GM19452 (cell line): Measurements from ENCODE around the gene SLC45A2.
"Not testable (repeated sequence)": the region's sequence is repeated elsewhere in the genome, so short reads cannot be mapped to it uniquely, and the experiment has no call there.

ENCODE experiments used
- ATAC-seq: cut with Tn5 transposase; IDR thresholded peaks from one replicate; pipeline ENCODE4 v1.9.1; 2021; ENCODE audit not compliant: unreplicated experiment

The SLC45A2 gene, protein sequence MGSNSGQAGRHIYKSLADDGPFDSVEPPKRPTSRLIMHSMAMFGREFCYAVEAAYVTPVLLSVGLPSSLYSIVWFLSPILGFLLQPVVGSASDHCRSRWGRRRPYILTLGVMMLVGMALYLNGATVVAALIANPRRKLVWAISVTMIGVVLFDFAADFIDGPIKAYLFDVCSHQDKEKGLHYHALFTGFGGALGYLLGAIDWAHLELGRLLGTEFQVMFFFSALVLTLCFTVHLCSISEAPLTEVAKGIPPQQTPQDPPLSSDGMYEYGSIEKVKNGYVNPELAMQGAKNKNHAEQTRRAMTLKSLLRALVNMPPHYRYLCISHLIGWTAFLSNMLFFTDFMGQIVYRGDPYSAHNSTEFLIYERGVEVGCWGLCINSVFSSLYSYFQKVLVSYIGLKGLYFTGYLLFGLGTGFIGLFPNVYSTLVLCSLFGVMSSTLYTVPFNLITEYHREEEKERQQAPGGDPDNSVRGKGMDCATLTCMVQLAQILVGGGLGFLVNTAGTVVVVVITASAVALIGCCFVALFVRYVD

DNA sequence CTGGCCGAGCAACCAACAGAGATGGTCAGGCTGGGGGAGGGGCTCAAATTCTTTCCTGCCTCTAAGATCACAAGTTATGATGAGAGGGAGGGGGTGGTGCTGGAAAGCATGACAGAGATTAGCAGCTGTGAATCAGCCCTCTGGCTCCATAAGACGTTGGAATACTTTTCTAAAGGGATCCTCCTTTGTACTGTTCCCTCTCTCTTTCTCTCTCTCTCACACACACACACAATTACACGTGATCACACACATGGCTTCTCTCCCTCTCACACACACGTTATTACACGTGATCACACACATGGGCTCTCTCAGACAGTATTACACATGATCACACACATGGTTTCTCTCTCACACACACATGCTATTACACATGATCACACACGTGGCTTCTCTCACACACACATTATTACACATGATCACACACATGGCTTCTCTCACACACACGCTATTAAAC lies at the start of gene SLC45A2:
SLC45A2 (minus strand) TSS at position 23 of the 454 bp plus-strand sequence. CDS start 110 bp downstream, outside the sequence.
- no peak for ATAC-seq

DNA sequence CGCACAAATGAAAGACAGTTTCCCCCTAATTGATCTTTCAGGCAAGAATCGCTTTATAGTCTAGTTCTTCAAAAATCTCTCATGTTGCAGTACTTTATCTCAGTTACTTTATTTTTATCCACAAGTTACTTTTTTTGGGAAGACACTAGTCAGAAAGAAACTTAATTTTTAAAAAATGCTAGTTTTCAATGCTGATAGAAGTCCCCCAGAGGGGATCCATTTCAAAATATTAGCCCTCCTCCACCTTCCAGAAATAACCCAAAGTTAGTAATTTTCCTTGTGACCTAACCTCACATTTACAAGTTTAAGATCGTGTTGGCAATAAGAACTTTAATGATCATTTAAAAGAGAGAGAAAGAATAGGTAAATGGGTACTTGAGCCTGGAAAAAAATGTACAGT lies 47.5 kb upstream of the SLC45A2 start:
- no peak for ATAC-seq

DNA sequence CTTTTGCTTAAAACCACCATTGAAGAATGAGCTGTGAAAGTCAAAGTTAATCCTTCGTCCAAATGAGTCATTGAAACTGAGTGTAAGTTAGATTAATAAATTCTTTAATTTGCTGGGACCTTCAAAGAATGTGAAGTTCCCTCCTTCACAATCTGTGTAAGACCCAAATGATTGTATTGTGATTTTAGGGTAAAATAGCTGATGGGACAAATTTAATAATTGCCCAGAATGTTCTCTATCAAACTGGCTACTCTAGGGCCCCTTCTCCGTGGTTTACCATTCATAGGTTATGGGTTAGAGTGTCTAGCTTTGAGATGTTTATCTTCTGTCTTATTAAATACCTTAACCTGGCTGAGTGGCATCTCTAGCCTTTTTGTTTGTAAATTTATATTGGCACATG lies 46.6 kb upstream of the SLC45A2 start:
- ATAC-seq = no peak

DNA sequence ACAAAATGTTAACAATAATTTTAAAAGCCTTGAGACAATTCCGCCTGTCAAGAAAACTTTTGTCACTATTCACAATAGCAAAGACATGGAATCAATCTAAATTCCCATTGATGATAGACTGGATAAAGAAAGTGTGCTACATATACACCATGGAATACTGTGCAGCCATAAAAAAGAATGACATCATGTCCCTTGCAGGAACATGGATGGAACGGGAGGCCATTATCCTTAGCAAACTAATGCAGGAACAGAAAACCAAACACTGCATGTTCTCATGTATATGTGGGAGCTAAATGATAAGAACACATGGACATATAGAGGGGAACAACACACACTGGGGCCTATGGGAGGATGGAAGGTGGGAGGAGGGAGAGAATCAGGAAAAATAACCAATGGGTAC lies 46.1 kb upstream of the SLC45A2 start:
- ATAC-seq = not testable (repeated sequence)

DNA sequence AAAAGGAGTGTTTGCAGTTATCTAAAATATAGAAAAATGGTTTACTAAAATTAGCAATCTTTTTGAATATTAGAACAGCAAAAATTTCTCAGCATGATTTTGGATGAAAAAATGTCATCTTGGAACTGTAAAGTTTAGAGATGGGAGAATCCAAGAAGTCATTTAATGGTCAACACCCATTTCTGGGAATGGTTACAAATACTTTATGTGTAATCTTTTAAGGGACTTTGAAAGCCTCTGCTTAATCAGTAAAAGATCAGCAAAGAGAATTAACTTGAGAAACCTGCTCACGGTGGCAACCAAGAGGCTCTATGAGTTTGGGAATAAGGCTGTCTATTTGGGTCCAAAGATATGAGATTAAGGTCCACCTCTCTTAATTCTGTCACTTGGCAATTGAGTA lies 45.6 kb upstream of the SLC45A2 start:
- no peak for ATAC-seq

- no peak for ATAC-seq
Measured at GRCh38 chr5:34028349-34028748, 43.9 kb upstream of the SLC45A2 start.

GRCh38 chr5:34026089-34026761 lies 41.7 kb upstream of the SLC45A2 start:
- no peak for ATAC-seq

- peak; percentile 91 for ATAC-seq
Measured at GRCh38 chr5:34022121-34022705, 37.7 kb upstream of the SLC45A2 start.

DNA sequence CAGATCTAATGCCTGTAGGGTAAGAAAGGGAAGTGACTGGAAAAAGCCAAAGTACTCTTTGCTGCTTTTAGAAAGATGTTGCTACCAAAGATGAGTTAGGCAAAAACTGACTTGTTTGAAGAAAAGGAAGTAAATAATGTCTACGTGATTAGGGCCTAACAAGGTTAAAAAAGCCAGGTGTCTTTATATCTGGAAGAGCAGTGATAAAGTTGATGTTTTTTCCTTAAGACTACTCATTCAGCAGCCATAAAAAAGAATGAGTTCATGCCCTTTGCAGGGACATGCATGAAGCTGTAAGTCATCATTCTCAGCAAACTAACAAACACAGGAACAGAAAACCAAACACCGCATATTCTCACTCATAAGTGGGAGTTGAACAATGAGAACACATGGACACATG lies 36.8 kb upstream of the SLC45A2 start:
- no peak for ATAC-seq

DNA sequence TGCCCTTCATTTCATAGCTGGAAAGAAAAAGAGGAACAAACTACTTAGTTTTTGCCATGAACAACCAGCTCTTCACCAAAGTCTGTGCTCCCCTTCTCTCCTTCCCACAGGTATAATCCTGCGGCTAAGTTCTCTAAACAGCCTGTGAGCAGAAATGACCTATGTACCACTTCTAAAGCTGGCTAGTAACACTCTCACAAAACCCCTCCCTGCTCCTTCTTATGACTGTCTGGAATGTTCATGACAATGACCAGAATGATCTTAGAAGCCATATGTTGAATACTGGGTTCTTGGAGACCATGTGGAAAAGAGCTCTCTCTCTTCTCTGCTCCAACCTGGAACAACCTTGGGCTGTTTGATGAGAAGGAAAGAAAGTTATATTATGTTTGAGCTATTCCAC lies 36.2 kb upstream of the SLC45A2 start:
- ATAC-seq = no peak

DNA sequence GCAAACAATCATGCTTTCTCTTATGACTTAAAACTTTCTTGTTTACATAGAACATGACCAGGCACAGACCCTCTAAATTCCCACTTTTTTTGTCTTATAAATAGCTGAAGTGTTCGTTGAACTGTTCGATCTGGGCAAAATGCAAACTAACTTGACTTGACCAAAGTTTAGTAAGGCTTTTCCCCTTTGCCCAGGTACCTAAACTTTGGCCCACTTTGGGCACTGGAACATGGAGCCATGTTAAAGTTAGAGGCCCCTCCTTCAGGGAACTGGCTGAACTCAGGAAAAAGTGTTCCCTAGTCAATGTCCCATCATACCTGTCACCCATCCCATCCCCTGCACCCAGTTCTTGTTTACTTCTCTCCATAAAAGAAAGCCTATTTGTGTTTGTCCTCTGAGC lies 32.8 kb upstream of the SLC45A2 start:
- no peak for ATAC-seq

DNA sequence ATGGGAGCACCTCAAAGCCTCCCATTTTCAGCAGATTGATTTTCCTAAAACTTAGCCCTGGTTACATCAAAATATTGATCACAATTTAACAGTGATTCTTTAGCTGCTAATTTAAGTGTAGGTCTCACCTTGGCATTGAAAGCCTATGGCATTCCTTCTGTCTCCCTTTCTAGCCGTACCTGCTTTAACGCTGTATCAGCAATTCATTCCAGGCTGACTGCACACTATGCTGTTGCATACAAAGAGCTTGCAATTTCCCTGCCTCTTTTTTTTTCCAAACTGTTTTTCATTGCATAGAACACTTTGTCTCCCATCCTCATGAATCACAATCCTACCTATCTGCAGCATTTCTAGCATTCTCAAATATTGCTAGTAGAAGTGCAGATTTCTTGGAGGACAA lies 32.3 kb upstream of the SLC45A2 start:
- ATAC-seq = no peak

DNA sequence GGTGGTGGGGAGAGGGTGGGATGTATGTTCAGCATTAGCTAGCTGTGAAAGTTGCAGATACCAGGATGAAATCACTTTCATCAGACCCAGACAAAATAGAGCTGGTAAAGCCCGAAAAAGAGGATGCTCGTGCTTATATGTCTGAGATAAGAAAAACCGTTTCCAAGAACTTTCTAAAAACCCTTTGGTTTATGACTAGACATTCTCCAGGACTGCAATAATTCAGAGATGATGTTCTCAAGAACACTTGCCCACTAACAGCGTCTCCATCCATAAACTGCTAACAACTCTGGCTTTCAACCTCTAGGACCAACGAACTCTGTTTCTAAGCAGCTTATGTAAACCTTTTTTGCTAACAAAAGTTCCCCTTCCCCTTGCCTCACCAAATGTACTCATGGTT lies 31.7 kb upstream of the SLC45A2 start:
- no peak for ATAC-seq

DNA sequence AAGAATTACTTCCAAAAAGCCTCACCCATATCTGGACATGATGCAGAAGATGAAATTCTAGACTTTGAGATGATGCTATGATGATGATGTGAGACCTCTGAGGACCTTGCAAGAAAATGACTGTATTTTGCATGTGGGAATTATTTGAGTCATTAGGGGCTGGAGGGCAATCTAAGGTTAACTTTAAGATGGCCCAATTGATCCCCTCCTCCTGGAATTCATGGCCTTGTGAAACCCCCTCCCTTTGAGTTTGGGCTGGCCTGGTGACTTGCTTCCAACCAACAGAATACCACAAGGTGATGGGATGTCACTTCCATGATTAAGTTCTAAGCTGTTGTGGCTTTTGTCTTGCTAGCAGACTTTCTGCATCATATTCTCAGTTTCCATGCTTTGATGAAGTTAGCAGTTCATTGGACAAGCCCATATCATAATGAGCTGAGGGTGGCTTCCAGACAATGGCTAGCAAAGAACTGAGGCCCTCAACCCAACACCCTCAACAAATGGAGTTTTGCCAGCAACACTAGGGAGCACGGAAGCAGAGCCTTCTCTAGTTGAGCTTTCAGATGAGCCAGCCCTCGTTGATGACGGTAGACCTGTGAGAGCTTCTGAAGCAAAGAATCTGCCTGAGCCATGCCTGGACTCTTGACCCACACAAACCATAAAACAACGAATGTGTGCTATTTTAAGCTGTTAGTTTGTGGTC lies 30.8 kb upstream of the SLC45A2 start:
- ATAC-seq = no peak

DNA sequence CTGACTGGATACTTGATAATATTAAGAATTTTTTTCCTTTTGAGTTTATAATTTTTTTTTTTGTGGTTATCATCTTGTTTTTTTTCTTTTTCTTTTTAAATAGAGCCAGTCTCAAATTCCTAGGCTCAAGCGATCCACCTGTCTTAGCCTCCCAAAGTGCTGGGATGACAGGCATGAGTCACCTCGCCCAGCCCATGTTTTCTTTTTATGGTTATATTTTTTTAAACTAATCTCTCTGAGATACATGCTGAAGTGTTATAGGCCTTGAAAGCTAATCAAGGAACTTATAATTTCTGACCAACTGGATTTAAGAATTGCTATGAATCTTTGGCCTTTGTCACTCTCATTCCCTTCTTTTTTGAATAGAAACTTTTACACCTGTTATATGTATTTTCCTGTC lies 30.1 kb upstream of the SLC45A2 start:
- no peak for ATAC-seq

DNA sequence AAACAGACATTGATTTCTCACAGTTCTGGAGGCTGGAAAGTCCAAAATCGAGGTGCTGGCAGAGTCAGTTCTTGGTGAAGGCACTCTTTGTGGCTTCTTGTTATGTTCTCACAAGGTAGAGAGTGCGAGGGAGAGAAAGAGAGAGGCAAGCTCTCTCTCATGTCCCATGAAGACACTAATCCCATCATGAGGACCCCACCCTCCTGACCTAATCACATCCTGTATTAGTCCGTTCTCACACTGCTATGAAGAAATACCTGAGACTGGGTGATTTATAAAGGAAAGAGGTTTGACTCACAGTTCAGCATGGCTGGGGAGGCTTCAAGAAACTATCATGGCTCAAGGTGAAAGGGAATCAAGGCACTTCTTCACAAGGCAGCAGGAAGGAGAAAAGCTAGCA lies 29.1 kb upstream of the SLC45A2 start:
- no peak for ATAC-seq

- no peak for ATAC-seq
Measured at GRCh38 chr5:34012791-34013190, 28.3 kb upstream of the SLC45A2 start.

DNA sequence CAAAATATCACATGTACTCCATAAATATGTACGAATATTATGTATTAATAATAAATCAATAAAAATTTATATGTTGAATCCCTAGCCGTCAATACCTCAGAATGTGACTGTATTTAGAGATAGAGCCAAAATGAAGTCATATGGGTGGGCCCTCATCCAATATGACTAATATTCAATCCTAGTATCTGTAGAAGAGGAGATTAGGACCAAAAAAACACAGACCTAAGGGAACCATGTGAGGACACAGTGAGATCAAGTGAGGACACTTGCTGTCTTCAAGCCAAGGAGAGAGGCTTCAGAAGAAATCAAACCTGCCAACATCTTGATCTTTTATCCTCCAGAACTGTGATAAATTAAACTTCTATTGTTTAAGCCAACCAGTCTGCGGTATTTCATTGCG lies 27.0 kb upstream of the SLC45A2 start:
- no peak for ATAC-seq

DNA sequence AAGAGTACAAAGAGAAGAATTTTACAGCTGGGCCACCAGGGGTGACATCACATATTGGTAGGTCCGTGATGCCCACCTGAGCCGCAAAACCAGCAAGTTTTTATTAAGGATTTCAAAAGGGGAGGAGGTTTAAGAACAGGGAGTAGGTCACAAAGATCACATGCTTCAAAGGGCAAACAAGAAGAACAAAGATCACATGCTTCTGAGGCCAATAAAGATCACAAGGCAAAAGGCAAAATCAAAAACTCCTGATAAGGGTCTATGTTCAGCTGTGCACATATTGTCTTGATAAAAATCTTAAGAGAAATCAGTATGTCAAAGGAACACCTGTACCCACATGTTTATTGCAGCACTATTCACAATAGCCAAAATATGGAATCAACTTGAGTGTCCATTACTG lies 25.7 kb upstream of the SLC45A2 start:
- ATAC-seq = not testable (repeated sequence)

- no peak for ATAC-seq
Measured at GRCh38 chr5:34009610-34010009, 25.1 kb upstream of the SLC45A2 start.

DNA sequence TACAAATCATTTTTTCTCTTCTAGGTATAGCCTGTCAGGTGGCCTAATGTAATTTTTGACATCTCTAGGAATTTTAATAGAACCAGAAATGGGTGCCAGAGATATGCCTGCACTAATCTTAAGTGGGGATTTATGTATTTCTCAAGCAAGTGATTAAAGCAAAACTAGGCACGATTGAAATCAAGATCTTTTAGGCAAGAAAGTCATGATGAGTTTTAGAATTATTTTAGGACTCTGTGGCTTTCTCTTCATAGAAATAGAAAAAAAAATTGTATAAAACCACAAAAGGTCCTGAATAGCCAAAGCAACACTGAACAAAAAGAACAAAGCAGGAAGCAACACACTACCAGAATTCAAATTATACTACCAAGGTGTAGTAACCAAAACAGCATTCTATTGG lies 24.3 kb upstream of the SLC45A2 start:
- no peak for ATAC-seq
